Astrocyte (in vitro differentiated cells and primary cell): Measurements from ENCODE around the gene SLC28A3. TPM values are rescaled to one million over a fixed set of nuclear protein-coding genes. Genes with fewer than 3 reads are reported as not detected.
A peak's percentile ranks its signal among the peaks of the same experiment; 100 is the strongest.
"Not testable (repeated sequence)": the region's sequence is repeated elsewhere in the genome, so short reads cannot be mapped to it uniquely, and the experiment has no call there.

Source experiments
- DNase-seq: peaks from one replicate; pipeline ENCODE4 v3.0.0-alpha.2; 2010; ENCODE audit warnings: low read depth
- FAIRE-seq: peaks from 2 replicates; lab custom pipeline; 2011; peaks lifted over from hg19 to GRCh38; lab: Jason Lieb, UNC
- H2AFZ ChIP-seq: 2 replicates; pipeline ENCODE4 v1.6.0; 2012; ENCODE audit warnings: low read depth, low read length, inconsistent platforms
- H3K27ac ChIP-seq: 2 replicates; pipeline ENCODE4 v1.5.1; 2011; ENCODE audit warnings: low read depth, low read length, inconsistent platforms
- H3K27me3 ChIP-seq: 2 replicates; pipeline ENCODE4 v1.6.0; 2011; ENCODE audit warnings: low read length, inconsistent platforms; ENCODE audit not compliant: insufficient read depth
- H3K36me3 ChIP-seq: 2 replicates; pipeline ENCODE4 v1.5.1; 2011; ENCODE audit warnings: low read length, inconsistent platforms; ENCODE audit not compliant: insufficient read depth
- H3K4me1 ChIP-seq: 2 replicates; pipeline ENCODE4 v1.5.1; 2011; ENCODE audit warnings: low read length, inconsistent platforms; ENCODE audit not compliant: insufficient read depth
- H3K4me2 ChIP-seq: 2 replicates; pipeline ENCODE4 v1.6.0; 2012; ENCODE audit warnings: low read length, inconsistent platforms
- H3K4me3 ChIP-seq: 2 replicates; pipeline ENCODE4 v1.5.1; 2011; ENCODE audit warnings: low read depth, mild to moderate bottlenecking, low read length, inconsistent platforms; ENCODE audit not compliant: insufficient read depth
- H3K79me2 ChIP-seq: 2 replicates; pipeline ENCODE4 v1.6.0; 2012; ENCODE audit warnings: mild to moderate bottlenecking, low read length, inconsistent platforms; ENCODE audit not compliant: insufficient read depth
- H3K9ac ChIP-seq: 2 replicates; pipeline ENCODE4 v1.6.0; 2012; ENCODE audit warnings: mild to moderate bottlenecking, low read length, inconsistent platforms
- H3K9me3 ChIP-seq: 2 replicates; pipeline ENCODE4 v1.5.1; 2012; ENCODE audit warnings: low read depth, mild to moderate bottlenecking, low read length, inconsistent platforms; ENCODE audit not compliant: insufficient read depth
- H4K20me1 ChIP-seq: 2 replicates; pipeline ENCODE4 v1.6.0; 2012; ENCODE audit warnings: low read length, inconsistent platforms; ENCODE audit not compliant: insufficient read depth
- H3K27ac Mint-ChIP-seq: one replicate; pipeline ENCODE4 v1.8.0; 2021; ENCODE audit warnings: mild to moderate bottlenecking, mixed read lengths; ENCODE audit not compliant: unreplicated experiment
- H3K27me3 Mint-ChIP-seq: one replicate; pipeline ENCODE4 v1.8.0; 2021; ENCODE audit warnings: low read depth, mixed read lengths; ENCODE audit not compliant: unreplicated experiment
- H3K36me3 Mint-ChIP-seq: one replicate; pipeline ENCODE4 v1.8.0; 2021; ENCODE audit warnings: low read depth, mixed read lengths; ENCODE audit not compliant: unreplicated experiment
- H3K4me1 Mint-ChIP-seq: one replicate; pipeline ENCODE4 v1.8.0; 2021; ENCODE audit warnings: low read depth, mixed read lengths; ENCODE audit not compliant: unreplicated experiment
- H3K4me3 Mint-ChIP-seq: one replicate; pipeline ENCODE4 v1.8.0; 2021; ENCODE audit warnings: mild to moderate bottlenecking, moderate library complexity, mixed read lengths; ENCODE audit not compliant: unreplicated experiment
- H3K9me3 Mint-ChIP-seq: one replicate; pipeline ENCODE4 v1.8.0; 2021; ENCODE audit warnings: mild to moderate bottlenecking, mixed read lengths; ENCODE audit not compliant: unreplicated experiment
- CTCF ChIP-seq: IDR thresholded peaks from 2 replicates; pipeline ENCODE4 v1.5.1; 2011; ENCODE audit warnings: low read depth, mild to moderate bottlenecking, inconsistent platforms, low read length, moderate library complexity; ENCODE audit not compliant: insufficient read depth
- EZH2 ChIP-seq: IDR thresholded peaks from 2 replicates; pipeline ENCODE4 v1.6.1; 2012; ENCODE audit warnings: mild to moderate bottlenecking, low read length, inconsistent platforms; ENCODE audit not compliant: insufficient read depth
- total RNA-seq: library from RNA; stranded (reverse); gene quantifications from 2 replicates; pipeline ENCODE4 v1.2.1, GENCODE V29; 2021

SLC28A3 gene
- total RNA-seq, 1 donor from 2014 or later: 0.30 TPM

GRCh38 chr9:84374013-84374412 lies 33.5 kb upstream of the SLC28A3 start:
- H3K9me3 ChIP-seq: no peaks in the 10 kb centered on the region
- no peak overlapping the region for H3K27ac Mint-ChIP-seq
- no peak for DNase-seq

GRCh38 chr9:84371737-84372136 lies 31.2 kb upstream of the SLC28A3 start:
- Histone ChIP-seq H3K79me2 (no peaks in the 10 kb centered on the region), H2AFZ (no peak overlapping the region), H3K36me3 (no peaks in the 10 kb centered on the region), H3K9ac (no peak overlapping the region), H3K9me3 (no peaks in the 10 kb centered on the region), H3K27me3 (no peaks in the 10 kb centered on the region), H3K4me2 (no peak overlapping the region), H4K20me1 (no peaks in the 10 kb centered on the region), H3K27ac (no peak overlapping the region), H3K4me1 (no peaks in the 10 kb centered on the region), H3K4me3 (no peak overlapping the region)
- H3K27me3 Mint-ChIP-seq: no peaks in the 10 kb centered on the region
- H3K36me3 Mint-ChIP-seq: no peaks in the 10 kb centered on the region
- no peak overlapping the region for H3K4me3 Mint-ChIP-seq
- FAIRE-seq (no peak), DNase-seq (peak; percentile 86)
- H3K4me1 Mint-ChIP-seq: peaks cover 4% of the 10 kb centered on the region
- no peak overlapping the region for H3K27ac Mint-ChIP-seq
- no peaks in the 10 kb centered on the region for H3K9me3 Mint-ChIP-seq
- TF ChIP-seq CTCF: no peak
- no peak for TF ChIP-seq EZH2

More at GRCh38 chr9:84374013-84374412, 33.5 kb upstream of the SLC28A3 start:
- H3K9me3 Mint-ChIP-seq: no peaks in the 10 kb centered on the region
- Histone ChIP-seq H3K4me2 (no peak overlapping the region), H3K4me3 (no peak overlapping the region), H4K20me1 (no peaks in the 10 kb centered on the region), H3K27me3 (no peaks in the 10 kb centered on the region), H3K79me2 (no peaks in the 10 kb centered on the region), H2AFZ (no peak overlapping the region), H3K36me3 (no peaks in the 10 kb centered on the region), H3K9ac (no peak overlapping the region), H3K27ac (no peak overlapping the region), H3K4me1 (no peaks in the 10 kb centered on the region)
- no peaks in the 10 kb centered on the region for H3K36me3 Mint-ChIP-seq
- no peaks in the 10 kb centered on the region for H3K27me3 Mint-ChIP-seq
- no peak overlapping the region for H3K4me3 Mint-ChIP-seq
- TF ChIP-seq EZH2 (no peak), CTCF (no peak)
- FAIRE-seq: no peak
- H3K4me1 Mint-ChIP-seq: peaks cover 4% of the 10 kb centered on the region

GRCh38 chr9:84368601-84369000 lies 28.0 kb upstream of the SLC28A3 start:
- Histone ChIP-seq H3K4me1 (no peaks in the 10 kb centered on the region), H3K36me3 (no peaks in the 10 kb centered on the region), H3K9me3 (no peaks in the 10 kb centered on the region), H3K9ac (no peak overlapping the region), H3K4me2 (no peak overlapping the region), H3K4me3 (no peak overlapping the region), H3K79me2 (no peaks in the 10 kb centered on the region), H3K27me3 (no peaks in the 10 kb centered on the region), H4K20me1 (no peaks in the 10 kb centered on the region), H3K27ac (no peak overlapping the region), H2AFZ (no peak overlapping the region)
- FAIRE-seq: no peak
- no peak for TF ChIP-seq CTCF
- Mint-ChIP-seq H3K27ac (no peak overlapping the region), H3K27me3 (no peaks in the 10 kb centered on the region), H3K4me1 (peaks cover 4% of the 10 kb centered on the region), H3K4me3 (no peak overlapping the region), H3K9me3 (no peaks in the 10 kb centered on the region), H3K36me3 (no peaks in the 10 kb centered on the region)
- DNase-seq: no peak

- not testable (repeated sequence) for H3K79me2 ChIP-seq, H3K27ac Mint-ChIP-seq, H2AFZ ChIP-seq, H3K36me3 ChIP-seq, H4K20me1 ChIP-seq, H3K27me3 Mint-ChIP-seq, H3K4me3 ChIP-seq, H3K4me1 ChIP-seq, H3K9me3 Mint-ChIP-seq, FAIRE-seq, H3K9me3 ChIP-seq, H3K36me3 Mint-ChIP-seq, H3K27me3 ChIP-seq, H3K27ac ChIP-seq, H3K4me1 Mint-ChIP-seq, H3K4me2 ChIP-seq, H3K4me3 Mint-ChIP-seq, H3K9ac ChIP-seq
- peak; percentile 8 for DNase-seq
Measured at GRCh38 chr9:84367726-84368125, 27.2 kb upstream of the SLC28A3 start.
